Ishikawa (cell line): Measurements from ENCODE around the gene HBB.

Experiments used
- CEBPB ChIP-seq: IDR thresholded peaks from 2 replicates; pipeline ENCODE4 v1.6.1; 2012
- CREB1 ChIP-seq: IDR thresholded peaks from 2 replicates; pipeline ENCODE4 v1.6.1; 2012; ENCODE audit warnings: low read depth
- EGR1 ChIP-seq: IDR thresholded peaks from 2 replicates; pipeline ENCODE4 v1.6.1; 2012
- EP300 ChIP-seq: IDR thresholded peaks from 2 replicates; pipeline ENCODE4 v1.6.1; 2012; ENCODE audit warnings: borderline replicate concordance
- FOXM1 ChIP-seq: IDR thresholded peaks from 2 replicates; pipeline ENCODE4 v1.6.1; 2012; ENCODE audit warnings: low read depth, borderline replicate concordance
- MAX ChIP-seq: IDR thresholded peaks from 2 replicates; pipeline ENCODE4 v1.6.1; 2012
- NFIC ChIP-seq: IDR thresholded peaks from 2 replicates; pipeline ENCODE4 v1.6.1; 2012
- RAD21 ChIP-seq: IDR thresholded peaks from 2 replicates; pipeline ENCODE4 v1.6.1; 2012; ENCODE audit warnings: low read depth
- REST ChIP-seq: IDR thresholded peaks from 2 replicates; pipeline ENCODE4 v1.6.1; 2012; ENCODE audit warnings: low read depth, mild to moderate bottlenecking
- TAF1 ChIP-seq: IDR thresholded peaks from 2 replicates; pipeline ENCODE4 v1.6.1; 2012; ENCODE audit warnings: low read depth, mild to moderate bottlenecking
- TCF12 ChIP-seq: IDR thresholded peaks from 2 replicates; pipeline ENCODE4 v1.6.1; 2012; ENCODE audit warnings: low read depth
- TEAD4 ChIP-seq: IDR thresholded peaks from 2 replicates; pipeline ENCODE4 v1.6.1; 2012
- USF1 ChIP-seq: IDR thresholded peaks from 2 replicates; pipeline ENCODE4 v1.6.1; 2012
- YY1 ChIP-seq: IDR thresholded peaks from 2 replicates; pipeline ENCODE4 v1.6.1; 2012; ENCODE audit warnings: low read depth
- ZBTB7A ChIP-seq: IDR thresholded peaks from 2 replicates; pipeline ENCODE4 v1.6.1; 2012; ENCODE audit warnings: low read depth

HBB gene

GRCh38 chr11:5204787-5205186, 22.1 kb downstream of the HBB start:
- no peak for TF ChIP-seq REST
- peak; percentile 70 for TF ChIP-seq RAD21

- TF ChIP-seq RAD21 (no peak), CREB1 (no peak), TCF12 (no peak), EP300 (no peak), ZBTB7A (no peak), TAF1 (no peak), YY1 (no peak), TEAD4 (no peak), MAX (no peak), USF1 (no peak), FOXM1 (no peak), CEBPB (no peak), NFIC (no peak), REST (no peak), EGR1 (no peak)
These were observed 23.5 kb downstream of the HBB start for GRCh38 chr11:5203366-5203765.

- TF ChIP-seq TAF1 (no peak), TCF12 (no peak), EP300 (no peak), TEAD4 (no peak), REST (no peak), ZBTB7A (no peak), FOXM1 (no peak), NFIC (no peak), RAD21 (no peak)
These were observed 26.3 kb downstream of the HBB start, which contains the start of gene OR51V1 for GRCh38 chr11:5200582-5200981. Gene OR51V1 (minus strand): TSS chr11:5200682. CDS start chr11:5200682, 0 bp downstream.

GRCh38 chr11:5198285-5198684, 28.6 kb downstream of the HBB start:
- TF ChIP-seq ZBTB7A (no peak), RAD21 (no peak), NFIC (no peak), USF1 (no peak), EGR1 (no peak), REST (no peak), CEBPB (no peak), TAF1 (no peak), FOXM1 (no peak), TCF12 (no peak), MAX (no peak)
